NK-92 (cell line): Measurements from ENCODE around the gene ATIC.

Experiments used
- DNase-seq: peaks from one replicate; lab custom pipeline; 2025; ENCODE audit not compliant: unreplicated experiment; lab: John Stamatoyannopoulos, UW

Gene ATIC

DNA sequence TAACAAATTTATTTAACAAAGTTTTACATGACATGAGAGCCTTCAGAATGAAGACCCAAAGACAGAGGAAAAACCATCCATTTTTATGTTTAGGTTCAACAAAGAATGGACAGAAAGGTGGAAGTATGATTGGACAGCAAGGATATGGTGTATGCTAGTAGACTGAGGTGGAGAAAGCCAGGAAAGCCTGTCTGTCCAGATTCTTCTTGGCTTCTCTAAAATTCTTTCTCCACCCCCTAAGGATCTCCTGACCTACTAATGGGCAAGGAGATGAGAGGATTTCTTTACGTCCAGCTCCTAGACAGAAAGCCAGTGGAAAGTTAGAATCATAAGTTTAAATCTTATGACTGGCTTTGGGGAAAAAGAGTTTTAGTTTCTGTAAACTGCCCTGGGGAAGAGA, 3.0 kb downstream of the ATIC start:
- DNase-seq, result no peak

DNA sequence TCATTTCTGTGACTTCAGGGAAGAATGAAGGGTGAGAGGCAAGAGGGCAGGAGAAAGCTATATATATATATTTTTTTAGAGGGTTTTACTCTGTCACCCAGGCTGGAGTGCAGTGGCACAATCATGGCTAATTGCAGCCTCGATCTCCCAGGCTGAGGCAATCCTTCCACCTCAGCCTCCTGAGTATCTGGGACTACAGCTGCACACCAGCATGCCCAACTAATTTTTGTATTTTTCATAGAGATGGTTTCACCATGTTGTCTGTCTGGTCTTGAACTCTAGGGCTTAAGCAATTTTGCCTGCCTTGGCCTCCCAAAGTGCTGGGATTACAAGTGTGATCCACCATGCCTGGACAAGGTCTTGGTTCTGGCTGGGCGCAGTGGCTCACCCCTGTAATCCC, 3.4 kb downstream of the ATIC start:
- DNase-seq, result no peak

DNA sequence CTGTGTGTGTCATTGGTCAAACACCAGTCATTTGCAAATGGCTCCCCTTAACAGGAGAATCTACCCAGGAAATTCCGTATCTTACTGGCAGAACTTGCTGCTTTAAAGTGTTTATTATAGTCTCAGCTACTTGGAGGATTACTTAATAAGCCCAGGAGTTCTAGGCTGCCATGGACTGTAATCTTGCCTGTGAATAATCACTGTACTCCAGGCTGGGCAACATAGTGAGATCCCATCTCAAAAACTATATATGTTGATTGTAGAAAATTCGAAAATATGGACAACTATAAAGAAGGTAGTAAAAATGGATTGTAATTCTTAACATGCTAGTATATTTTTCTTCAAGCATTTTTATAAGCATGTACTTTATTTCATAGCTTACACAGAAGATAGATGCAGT, 4.5 kb downstream of the ATIC start:
- no peak for DNase-seq

DNA sequence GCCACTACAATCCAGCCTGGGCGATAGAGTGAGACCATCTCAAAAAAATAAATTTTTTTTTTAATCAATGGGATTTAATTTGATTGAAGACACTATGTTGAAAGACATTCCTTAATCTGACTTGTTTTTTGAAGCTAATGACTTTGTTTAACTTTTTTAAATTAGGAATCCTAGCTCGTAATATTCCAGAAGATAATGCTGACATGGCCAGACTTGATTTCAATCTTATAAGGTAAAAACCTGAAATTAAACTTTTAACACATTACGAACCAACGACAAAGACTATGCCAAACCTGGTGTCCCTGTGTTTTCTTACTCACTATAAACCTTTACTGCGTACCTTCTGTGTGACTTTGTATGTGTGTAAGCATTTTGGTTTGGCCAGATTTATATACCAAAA, 7.6 kb downstream of the ATIC start:
- no peak for DNase-seq

DNA sequence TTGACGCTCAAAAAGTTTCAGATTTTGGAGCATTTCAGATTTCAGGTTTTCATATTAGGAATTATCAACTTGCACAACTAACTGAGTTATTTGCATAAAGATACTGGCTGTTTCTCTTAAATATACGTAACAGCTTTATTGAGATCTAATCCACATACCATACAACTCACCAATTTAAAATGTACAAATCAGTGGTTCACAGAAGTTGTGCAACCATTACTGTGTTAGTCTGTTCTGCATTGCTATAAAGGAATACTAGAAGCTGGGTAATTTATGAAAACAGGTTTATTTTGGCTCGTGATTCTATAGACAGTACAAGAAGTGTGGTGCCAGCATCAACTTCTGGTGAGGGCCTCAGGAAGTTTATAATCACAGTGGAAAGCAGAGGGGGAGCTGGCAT, 8.2 kb downstream of the ATIC start:
- DNase-seq, result no peak

DNA sequence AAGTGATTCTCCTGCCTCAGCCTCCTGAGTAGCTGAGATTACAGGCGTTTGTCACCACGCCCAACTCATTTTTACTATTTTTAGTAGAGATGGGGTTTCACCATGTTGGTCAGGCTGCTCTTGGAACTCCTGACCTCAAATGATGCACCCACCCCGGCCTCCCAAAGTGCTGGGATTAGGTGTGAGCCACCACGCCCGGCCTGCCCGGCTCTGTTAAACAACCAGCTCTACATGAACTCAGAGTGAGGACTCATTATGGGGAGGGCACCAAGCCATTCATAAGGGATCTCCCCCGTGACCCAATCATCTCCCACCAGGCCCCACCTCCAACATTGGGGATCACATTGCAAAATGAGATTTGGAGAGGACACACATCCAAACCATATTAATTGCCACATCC, 8.8 kb downstream of the ATIC start:
- no peak for DNase-seq

DNA sequence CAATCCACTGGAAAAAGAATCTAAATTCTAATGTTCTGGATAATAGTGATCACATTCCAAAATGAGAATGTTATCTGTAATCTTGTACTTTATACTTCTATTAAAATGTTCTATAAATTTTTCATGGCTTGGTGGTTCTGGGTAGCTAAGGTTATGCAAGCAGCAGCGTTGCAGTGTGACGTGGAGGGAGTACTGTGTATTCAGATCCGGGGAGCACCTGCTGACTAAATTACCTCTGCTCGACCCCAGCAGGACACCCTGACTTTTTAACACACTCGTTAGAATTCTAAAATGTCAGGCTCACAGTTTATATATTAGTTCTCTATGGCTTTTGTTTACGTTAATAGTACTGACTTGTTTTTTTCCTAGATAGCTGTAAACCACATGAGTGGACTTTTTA, 13.0 kb downstream of the ATIC start:
- no peak for DNase-seq

DNA sequence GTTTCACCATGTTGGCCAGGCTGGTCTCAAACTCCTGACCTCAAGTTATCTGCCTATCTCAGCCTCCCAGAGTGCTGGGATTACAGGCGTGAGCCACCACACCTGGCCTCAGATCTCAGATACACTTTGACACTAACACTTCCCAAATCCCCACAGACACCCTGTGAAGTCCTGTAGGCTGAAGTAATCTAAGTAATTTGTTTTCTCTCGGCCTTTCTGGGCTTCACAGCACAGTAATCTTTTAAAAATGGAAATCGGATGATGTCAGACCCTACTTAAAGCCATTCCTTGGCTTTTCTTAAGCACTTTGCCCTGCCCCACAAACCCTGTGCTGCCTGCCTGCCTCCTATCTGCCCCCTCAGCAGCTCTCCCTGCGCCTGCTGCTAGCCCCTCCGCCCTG, 16.2 kb downstream of the ATIC start:
- DNase-seq, result no peak

DNA sequence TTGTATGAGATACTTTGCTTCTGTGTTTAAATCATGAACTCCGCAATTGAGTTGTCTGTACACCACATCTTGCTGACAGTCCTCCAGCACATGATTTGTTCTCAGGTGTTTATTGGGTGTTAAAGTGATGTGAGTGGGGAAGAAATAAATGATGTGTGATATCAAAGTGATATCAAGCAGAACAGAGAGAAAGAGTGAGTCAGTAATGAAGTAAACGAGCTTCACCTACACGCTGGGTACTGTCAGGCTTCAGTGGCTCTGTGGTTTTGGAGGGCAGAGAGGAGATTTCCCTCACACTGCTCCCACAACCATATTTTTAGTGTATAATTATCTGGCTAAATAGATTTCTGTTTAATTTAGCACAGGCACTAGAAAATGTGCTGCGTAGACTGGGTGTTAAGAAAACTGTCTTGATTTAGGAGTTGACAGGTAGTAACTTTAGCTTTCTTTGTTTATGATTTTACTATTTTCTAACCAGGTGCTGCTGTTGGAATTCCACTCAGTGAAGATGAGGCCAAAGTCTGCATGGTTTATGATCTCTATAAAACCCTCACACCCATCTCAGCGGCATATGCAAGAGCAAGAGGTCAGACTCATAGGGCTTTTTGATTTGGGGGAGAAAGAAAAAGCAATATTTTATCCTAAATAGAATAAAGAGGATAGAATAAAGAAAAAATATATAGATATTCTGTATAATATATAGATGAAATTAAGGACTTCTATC, 21.2 kb downstream of the ATIC start:
- DNase-seq, result no peak

DNA sequence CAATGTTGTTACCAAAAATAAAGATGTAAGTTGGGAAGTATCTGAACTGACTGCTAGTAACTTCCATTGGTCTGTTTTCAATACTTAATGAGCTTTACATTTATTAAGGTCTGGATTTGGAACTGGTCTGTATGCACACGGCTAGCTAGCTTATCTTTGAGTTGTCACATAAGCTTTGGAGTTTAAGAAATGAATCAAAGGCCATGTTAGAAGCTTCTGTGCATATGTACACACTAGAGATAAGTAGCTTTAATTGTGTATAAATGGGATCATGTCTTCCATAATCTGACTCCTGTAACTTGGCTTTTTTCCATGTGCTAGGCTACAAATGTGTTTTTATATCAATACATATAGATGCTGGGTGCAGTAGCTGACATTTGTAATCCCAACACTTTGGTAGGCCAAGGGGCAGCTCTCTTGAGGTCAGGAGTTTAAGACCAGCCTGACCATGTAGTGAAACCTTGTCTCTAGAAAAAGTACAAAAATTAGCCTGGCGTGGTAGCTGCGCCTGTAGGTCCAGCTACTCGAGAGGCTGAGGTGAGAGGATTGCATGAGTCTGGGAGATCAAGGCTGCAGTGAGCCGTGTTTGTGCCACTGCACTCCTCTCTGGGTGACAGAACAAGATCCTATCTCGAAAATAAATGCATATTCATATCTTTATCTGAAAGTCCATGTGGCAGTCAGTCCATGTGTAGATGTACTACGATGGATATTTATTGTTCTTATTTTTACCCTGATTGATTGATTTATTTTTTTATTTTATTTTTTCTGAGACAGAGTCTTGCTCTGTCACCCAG, 27.2 kb downstream of the ATIC start:
- DNase-seq, result no peak

DNA sequence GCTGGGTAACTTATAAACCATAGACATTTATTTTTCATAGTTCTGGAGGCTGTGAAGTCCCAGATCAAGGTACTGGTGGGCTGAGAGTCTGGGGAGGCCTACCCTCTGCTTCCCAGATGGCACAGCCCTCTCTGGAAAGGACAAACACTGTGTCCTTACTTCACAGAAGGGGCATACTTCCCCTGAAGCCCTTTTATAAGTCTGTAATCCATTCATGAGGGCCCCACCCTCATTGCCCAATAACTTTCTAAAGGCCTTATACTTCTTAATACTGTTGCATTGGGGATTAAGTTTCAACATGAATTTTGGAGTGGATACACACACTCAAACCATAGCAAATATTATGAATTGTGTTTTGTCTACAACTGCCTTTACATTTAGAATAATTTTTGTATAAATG, 36.0 kb downstream of the ATIC start:
- no peak for DNase-seq

DNA sequence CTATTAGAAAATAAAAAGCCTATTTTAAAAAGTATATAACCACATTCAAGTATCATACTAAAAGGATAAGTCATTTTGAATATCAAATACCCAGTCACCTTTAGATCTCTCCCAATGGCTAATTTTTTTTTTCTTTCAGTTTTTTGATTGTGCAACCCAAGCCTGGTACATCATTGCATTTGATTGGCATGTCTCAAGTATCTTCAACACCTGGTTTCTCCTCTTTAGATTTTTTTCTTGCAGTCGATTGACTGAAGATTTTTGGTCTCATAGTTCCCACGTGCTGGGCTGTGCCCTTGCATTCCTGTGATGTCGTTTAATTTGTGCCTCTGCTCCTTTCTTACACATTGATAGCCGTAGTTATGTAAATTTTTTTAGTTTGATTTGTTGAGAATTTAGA, 40.7 kb downstream of the ATIC start:
- no peak for DNase-seq

DNA sequence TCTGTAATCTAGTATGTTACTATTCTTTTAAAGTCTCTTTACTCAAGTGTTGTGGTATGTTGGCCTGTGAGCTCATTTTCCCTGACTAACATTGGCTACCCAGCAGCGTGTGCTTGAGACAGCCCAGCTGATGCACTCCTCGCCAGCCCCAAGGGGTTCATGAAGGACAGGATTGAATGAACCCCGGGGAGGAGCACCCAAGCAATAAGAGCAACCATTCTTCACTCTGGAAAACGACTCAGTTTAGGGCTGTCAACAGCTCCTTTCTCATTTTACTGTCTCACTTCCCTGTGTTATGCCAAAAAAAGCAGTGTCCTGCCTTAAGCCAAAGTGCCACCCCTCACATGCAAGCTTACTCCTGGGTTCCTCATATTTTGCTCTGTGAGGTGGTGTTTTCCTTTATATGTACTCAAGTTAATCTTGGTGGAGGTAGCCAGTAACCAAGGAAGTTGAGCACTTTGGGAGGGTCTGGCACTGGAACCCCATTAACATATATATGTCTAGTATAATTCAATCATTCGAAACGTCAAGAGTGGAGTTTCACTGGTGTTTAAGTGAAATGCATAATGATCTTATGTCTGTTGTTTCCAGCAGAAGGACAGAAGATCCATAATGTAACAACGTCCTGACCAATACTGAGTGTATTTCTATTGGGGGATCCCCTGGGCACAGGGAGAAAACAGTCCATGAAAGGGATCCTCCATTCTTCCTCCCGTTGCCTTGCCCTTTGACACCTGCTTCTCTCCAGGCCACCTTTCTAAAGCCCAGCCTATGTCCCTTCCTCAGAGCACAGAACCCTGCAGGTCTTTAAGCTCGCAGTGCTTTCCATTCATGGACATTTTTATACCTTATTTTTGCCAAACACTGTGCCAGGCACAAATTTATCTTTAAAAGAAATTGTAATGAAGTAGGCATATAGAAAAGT, 43.2 kb downstream of the ATIC start:
- no peak for DNase-seq

DNA sequence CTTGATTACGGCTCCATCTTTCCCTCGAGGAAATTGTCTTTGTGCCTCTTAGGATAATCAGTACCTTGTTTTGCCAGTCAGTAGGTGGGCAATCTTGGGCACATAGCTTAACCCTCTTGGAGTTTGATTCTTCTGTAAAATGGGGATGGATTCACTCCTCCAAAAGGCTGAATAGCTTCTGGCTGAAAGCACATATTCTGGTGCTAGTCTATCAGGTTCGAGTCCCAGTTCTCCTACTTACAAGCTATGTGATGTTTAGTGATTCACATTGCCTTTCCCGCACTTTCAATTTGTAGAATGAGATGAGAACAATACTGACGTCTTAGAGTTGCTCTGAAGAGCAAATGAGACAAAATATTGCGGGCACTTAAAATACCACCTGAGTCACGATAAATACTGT, 43.9 kb downstream of the ATIC start:
- DNase-seq, result no peak

DNA sequence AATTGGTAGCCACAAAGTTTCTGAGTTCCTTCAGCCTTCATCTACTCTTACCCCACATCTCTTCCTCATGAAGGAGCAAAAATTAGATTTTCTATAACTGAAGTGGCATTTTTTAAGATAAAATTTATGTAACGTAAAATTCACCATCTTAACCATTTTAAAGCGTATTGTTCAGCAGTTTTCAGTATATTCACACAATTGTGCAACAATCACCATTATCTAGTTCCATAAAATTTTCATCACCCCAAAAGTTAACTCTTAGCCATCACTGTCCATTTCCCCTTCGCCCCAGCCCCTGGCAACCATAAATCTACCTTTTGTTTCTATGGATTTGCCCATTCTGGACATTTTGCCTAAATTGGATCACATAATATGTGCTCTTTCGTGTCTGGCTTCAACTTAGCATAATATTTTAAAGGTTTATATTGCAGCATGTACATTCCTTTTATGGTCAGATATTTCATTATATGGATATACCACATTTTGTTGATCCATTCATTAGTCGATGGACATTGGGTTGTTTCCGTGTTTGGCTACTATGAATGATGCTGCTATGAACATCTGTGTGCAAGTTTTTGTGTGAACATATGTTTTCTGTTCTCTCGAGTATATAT, 44.6 kb downstream of the ATIC start:
- DNase-seq, result no peak

DNA sequence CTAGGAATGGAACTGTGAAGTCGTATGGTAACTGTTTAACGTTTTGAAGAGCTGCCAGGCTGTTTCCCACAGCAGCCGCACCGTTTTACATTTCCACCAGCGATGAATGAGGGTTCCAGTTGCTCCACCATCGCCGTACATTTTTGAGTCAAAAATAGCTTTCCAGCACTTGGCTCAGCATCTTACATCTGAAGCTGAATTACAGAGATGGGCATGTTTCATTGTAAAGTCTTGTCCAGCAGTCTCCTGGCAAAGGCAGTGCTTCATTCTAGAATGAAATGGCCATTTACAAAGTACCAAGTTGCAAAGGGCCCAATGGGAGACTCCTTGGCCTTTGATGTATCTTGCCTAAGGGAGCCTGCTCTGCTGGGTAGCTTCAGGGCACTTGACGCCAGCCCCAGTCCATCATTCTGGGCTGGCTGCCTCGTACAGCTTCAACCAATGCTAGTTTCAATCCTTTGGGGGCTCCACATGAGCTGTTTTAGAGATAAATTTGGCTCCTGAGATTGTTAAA, 45.1 kb downstream of the ATIC start:
- DNase-seq, result no peak

DNA sequence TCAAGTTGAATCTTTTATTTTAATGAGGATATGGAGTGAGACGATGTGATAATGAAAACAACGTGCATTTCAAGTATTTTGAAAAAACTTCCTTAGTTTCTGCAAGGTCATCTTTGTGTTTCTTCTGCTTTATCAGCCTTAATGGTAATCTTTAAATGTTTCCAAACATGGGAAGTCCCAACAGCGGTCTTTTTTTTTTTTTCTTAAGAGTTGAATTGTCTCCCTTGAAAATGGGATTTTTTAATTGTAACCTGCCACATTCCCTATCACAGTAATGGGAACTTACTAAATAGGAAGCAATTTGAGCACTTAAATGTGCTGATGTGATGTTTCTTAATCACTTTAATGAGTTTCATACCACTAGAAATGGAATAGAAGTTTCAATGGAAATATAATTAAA, 45.8 kb downstream of the ATIC start:
- DNase-seq, result no peak

DNA sequence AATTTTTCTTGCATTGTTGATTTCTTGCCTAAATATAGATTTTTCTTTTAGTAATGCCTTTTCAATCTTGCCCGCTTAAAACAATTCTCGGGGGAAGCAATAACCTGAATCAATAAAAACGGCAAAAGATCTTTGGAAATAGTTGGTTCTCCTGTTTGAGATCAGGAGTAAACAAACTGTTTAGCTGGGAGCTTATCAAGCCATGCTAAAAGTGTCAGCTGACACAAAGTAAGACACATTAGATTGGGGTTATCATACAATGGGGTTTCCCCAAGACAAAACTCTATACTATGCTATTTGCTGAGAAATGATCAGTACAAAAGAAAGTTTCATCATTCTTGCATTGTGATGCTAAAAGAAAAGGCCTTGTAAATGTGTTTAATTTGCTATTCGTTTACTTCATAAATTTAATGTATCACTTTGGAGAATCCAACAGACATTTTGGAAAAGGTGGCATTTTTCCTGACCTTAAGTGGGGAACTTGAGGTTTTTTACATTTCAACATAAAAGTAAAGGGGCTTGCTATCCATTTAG, 46.5 kb downstream of the ATIC start:
- DNase-seq, result no peak

DNA sequence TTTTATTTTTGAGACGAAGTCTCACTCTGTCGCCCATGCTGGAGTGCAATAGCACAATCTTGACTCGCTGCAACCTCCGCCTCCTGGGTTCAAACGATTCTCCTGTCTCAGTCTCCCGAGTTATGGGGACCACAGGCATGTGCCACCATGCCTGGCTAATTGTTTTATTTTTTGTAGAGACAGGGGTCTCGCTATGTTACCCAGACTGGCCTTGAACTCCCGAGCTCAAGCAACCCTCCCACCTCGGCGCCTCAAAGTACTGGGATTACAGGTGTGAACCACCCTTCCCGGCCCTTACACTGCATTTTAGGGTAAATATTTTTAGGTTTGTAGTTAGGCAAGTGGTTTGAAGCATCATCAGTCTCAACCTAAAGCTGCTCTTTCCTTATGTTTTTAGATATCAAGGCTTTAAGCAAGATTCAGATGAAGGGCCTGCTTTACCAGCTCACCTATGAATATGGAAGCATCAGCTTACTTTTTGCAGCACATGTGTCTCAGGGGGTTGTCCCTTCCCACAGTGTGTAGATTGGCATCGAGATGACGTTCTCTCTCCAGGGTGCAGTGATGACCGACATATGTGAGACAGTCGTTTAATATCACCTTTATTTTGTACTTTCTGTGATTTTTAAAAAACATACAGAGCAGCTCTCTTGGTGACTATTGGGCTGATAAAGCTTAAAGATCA, 47.2 kb downstream of the ATIC start:
- no peak for DNase-seq

DNA sequence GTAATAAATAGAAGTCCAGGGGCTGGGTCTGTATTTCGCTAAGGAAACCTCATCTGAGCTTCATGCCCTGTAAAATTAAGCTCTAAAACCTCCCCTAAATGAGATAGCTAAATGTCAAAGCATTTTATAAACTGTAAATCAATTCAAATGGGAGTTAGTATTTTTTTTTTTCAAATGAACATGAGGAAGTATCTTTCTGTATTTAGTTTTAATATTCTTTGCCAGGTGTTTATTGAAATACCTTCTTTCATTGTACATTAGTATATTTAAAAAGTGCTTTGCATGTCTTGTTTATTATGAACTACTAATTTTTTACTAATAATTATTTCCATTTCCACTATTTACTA, 47.7 kb downstream of the ATIC start:
- DNase-seq, result no peak
